Choroid plexus epithelial cell (primary cell): ENCODE measurements around the gene GLDC.

ENCODE experiments used
- DNase-seq: peaks from one replicate; pipeline ENCODE4 v3.0.0-alpha.2; 2010; ENCODE audit warnings: low read depth
- H3K4me3 ChIP-seq: 2 replicates; pipeline ENCODE4 v1.5.1; 2011; ENCODE audit warnings: low read depth, mild to moderate bottlenecking, control low read depth, low read length, moderate library complexity
- TF ChIP-seq, protein P1 (sequence below): conservative IDR thresholded peaks from 2 replicates; pipeline ENCODE4 v1.5.1; 2011; ENCODE audit warnings: low read depth, mild to moderate bottlenecking, control low read depth, inconsistent platforms, low read length, moderate library complexity

GLDC gene

DNA sequence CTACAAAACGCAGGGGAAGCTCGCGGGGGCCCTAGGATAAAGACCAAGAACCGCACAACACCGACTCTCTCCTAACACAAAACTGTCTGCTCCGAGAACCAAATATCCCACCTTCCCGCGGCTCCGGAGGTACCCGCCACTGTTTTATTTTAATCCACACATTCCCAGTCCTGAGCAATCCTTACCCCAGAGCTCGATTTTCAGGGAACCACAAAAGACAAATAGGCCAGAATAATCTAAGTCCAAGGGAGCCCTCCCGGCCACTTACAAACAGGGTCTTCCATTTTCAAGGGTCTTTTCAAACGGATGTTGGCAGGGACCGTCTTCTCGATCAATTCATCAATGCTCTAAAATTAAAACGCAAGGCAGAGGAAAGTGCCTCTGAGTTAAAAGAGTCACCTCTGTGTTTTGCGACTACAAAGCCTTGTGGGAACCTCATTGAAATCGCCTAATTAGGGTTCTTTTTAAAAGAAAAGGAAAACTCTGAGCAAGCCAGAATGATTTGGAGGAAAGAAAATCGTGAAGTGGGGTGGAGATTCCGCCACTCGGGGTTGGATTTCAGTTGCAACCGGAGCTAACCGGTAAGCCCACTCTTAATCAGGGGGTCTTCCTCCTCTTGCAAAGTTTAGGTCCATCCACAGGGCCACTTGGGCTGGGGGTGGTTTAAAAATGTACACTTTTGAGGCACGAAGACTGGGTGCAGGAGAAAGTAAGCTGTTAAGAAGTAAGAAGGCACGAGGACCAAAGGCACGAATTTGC lies 1.0 kb downstream of the GLDC start:
- DNase-seq, result no peak
- H3K4me3 ChIP-seq, result no peak overlapping the region
- TF ChIP-seq, protein P1, sequence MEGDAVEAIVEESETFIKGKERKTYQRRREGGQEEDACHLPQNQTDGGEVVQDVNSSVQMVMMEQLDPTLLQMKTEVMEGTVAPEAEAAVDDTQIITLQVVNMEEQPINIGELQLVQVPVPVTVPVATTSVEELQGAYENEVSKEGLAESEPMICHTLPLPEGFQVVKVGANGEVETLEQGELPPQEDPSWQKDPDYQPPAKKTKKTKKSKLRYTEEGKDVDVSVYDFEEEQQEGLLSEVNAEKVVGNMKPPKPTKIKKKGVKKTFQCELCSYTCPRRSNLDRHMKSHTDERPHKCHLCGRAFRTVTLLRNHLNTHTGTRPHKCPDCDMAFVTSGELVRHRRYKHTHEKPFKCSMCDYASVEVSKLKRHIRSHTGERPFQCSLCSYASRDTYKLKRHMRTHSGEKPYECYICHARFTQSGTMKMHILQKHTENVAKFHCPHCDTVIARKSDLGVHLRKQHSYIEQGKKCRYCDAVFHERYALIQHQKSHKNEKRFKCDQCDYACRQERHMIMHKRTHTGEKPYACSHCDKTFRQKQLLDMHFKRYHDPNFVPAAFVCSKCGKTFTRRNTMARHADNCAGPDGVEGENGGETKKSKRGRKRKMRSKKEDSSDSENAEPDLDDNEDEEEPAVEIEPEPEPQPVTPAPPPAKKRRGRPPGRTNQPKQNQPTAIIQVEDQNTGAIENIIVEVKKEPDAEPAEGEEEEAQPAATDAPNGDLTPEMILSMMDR, result no peak

DNA sequence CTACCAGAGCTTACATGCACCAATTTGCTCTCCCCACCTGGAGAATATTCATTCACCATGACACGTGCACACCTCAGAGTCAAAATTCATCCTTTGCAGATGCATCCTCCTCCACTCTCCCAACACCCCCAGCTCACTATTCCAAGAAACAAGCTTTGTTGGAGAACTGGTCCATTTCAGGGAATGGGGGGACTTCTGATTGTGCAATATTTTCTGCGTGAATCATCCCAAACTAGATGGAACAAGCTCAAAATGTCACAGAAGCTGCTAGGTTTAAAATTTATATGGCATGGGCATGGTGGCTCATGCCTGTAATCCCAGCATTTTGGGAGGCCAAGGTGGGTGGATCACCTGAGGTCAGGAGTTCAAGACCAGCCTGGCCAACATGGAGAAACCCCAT lies 3.6 kb downstream of the GLDC start:
- DNase-seq, result no peak
- H3K4me3 ChIP-seq, result no peak overlapping the region
- TF ChIP-seq, protein P1, result no peak

DNA sequence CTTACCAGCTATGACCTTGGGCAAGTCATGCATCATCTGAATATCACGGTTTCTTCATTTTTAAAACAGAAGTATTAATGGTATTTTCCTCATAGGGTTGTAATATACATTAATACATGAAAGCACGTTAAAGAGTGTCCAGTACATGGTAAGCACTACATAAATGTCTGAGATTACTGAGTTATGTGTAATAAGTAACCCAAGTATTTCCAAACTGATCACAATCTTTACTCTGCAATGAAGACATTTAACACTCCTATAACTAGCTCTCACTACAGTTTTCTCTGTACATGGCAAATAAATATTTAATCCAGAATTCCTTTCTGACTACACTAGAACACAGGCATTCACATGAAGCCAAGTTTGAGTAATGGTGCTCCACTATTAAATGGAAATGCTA lies 4.0 kb downstream of the GLDC start:
- no peak overlapping the region for H3K4me3 ChIP-seq
- TF ChIP-seq, protein P1, result no peak
- DNase-seq, result no peak

DNA sequence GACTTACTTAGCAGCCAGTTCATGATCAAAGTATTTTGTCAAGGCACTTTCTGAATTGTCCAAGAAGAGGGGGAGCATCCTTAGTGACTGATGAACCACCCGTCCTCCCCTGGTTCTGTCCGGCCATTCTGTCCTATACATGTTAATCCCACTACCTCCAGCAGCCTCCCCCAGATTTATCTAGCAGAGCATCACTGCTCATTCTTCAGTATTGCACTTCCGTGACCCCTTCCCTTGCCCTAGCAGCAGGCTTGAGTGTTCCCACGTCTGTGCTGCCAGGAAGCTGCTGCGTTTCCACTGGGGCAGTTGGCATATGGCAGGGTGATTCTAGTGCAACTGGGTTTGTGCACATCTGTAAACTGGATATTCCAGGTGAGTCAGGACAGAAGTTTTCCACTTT lies 4.5 kb downstream of the GLDC start:
- TF ChIP-seq, protein P1, result no peak
- H3K4me3 ChIP-seq, result no peak overlapping the region
- no peak for DNase-seq

DNA sequence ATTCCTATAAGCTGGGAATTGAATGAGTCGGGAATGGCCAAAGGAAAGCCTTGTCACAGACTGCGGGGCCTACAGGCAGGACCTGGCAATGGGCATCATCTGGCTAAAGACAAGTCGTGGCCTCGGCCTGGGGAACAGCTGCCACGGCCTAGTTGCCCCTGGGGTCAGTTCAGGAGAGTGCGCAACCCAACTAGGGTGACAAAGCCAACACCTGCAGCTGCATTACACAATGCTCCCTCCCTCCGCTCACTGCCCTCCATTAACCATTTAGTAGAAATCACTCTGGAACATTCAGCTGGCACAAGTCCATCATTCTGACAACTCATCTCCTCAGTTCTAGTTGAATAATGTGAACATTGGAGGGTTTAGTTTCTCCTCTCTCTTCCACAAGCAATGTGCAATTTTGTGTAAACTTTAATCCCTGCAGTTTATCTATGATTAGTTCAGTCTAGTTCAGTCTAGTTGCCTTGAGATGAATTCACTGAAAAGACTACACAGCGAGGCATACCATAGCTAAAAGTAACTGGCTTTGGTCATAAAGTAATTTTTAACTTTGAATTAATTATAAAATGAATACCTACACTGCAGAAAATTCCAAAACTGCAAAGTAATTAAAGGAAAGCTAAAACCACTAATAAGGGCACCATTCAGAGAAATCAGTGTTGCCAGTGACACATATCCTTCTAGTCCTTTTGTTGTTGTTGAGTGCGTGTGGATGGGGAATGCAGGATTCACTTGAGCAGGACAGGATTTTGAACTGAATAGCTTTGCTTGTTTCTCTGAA lies 5.1 kb downstream of the GLDC start:
- TF ChIP-seq, protein P1, result no peak
- no peak for DNase-seq
- no peak overlapping the region for H3K4me3 ChIP-seq

DNA sequence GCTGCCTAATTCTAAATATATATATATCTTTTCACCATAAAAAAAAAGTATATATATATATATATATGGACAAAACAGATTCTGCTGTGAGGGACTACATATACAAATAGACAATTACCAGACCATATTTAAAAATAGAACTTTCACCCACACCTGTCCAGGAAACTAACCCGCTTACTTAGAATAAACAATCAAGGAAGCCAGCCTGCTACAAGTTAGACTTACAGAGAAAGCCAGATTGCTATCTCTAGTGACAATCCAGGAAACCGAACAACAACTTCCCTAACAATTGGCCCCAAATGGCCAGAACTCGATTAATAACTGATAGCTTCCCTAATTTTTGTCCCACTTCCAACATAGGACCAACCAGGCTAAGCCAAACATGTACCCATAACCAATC lies 5.9 kb downstream of the GLDC start:
- no peak for DNase-seq
- no peak overlapping the region for H3K4me3 ChIP-seq
- TF ChIP-seq, protein P1, result no peak
